Measurements from ENCODE around the gene TMPRSS11D. TPM values are rescaled to one million over a fixed set of nuclear protein-coding genes. Genes with fewer than 3 reads are reported as not detected.
A peak's percentile ranks its signal among the peaks of the same experiment; 100 is the strongest.

TMPRSS11D gene
- total and polyA plus RNA-seq, 2 experiments from 2014 or later: not detected

DNA sequence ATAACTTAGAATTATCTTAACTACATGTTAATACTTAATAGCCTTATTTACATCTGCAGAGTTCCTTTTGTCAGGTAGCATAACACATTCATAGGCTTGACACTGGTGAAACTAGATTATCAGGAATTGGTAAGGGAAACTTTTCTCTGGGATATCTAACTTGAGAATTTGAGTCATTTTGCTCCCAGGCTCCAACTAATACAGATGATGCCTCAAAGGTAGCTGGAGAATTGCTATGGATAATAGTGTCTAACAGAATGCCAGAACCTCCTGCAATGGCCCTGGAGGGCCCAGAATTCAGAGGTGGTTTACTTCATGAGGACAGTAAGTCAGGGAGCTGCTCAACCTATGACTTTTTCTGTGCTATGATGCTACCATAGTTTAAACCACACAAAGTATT lies 13.9 kb upstream of the TMPRSS11D start:
- no peak overlapping the region for H3K9ac ChIP-seq
- H3K79me2 ChIP-seq (ENCODE audit: insufficient read depth): no peaks in the 10 kb centered on the region
- TF ChIP-seq EZH2 (IDR thresholded peaks at IDR 0.05; ENCODE audit: insufficient read depth, poor library complexity, severe bottlenecking): no peak
- no peak for TF ChIP-seq EZH2phosphoT487 (IDR thresholded peaks at IDR 0.05; ENCODE audit: insufficient read depth, low read depth)
- H2AFZ ChIP-seq: no peak overlapping the region
- no peak overlapping the region for H3K4me2 ChIP-seq (ENCODE audit: unreplicated experiment)
- no peaks in the 10 kb centered on the region for H4K20me1 ChIP-seq (ENCODE audit: insufficient read depth)
- no peak overlapping the region for H3K4me3 ChIP-seq
- no peaks in the 10 kb centered on the region for H3K9me2 ChIP-seq (ENCODE audit: insufficient read depth)
- no peak for DNase-seq
- H3K9me3 ChIP-seq (ENCODE audit: low read depth): no peaks in the 10 kb centered on the region
- no peaks in the 10 kb centered on the region for H3K4me1 ChIP-seq (ENCODE audit: insufficient read depth)
- H3F3A ChIP-seq (ENCODE audit: insufficient read depth): no peaks in the 10 kb centered on the region
- no peaks in the 10 kb centered on the region for H3K27me3 ChIP-seq (replicated peaks; ENCODE audit: insufficient read depth)
- no peaks in the 10 kb centered on the region for H3K36me3 ChIP-seq (ENCODE audit: low read depth)
- in situ Hi-C loops (cut with MboI): loop anchor here (25.0 kb wide), 1 partner anchor 465 kb away; the partner anchor contains the start of gene YTHDC1
- no peak overlapping the region for H3K27ac ChIP-seq

DNA sequence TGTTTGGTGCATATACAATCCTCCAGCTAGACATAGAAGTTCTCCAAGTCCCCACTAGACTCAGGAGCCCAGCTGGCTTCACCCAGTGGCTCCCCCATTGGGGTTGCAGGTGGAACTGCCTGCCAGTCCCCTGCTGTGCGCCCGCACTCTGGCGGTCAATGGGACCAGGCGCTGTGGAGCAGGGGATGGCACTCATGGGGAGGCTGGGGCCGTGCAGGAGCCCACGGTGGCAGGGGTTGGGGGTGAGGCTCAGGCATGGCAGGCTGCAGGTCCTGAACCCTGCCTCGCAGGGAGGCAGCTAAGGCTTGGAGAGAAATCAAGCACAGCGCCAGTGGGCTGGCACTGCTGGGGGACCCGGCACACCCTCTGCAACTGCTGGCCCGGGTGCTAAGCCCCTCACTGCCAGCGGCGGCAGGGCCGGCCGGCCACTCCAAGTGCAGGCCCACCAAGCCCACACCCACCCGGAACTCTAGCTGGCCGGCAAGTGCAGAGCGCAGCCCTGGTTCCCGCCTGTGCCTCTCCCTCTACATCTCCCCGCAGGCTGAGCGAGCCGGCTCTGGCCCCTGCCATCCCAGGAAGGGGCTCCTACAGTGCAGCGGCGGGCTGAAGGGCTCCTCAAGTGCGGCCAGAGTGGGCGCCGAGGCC lies 12.7 kb upstream of the TMPRSS11D start:
- H3K9ac ChIP-seq: no peak overlapping the region
- no peaks in the 10 kb centered on the region for H3K4me1 ChIP-seq (ENCODE audit: insufficient read depth)
- H3K4me3 ChIP-seq: no peak overlapping the region
- no peak overlapping the region for H3K4me2 ChIP-seq (ENCODE audit: unreplicated experiment)
- no peak for TF ChIP-seq EZH2phosphoT487 (IDR thresholded peaks at IDR 0.05; ENCODE audit: insufficient read depth, low read depth)
- no peak for TF ChIP-seq EZH2 (IDR thresholded peaks at IDR 0.05; ENCODE audit: insufficient read depth, poor library complexity, severe bottlenecking)
- DNase-seq: no peak
- no peaks in the 10 kb centered on the region for H3K9me2 ChIP-seq (ENCODE audit: insufficient read depth)
- no peaks in the 10 kb centered on the region for H3K36me3 ChIP-seq (ENCODE audit: low read depth)
- no peaks in the 10 kb centered on the region for H3K27me3 ChIP-seq (replicated peaks; ENCODE audit: insufficient read depth)
- H3K9me3 ChIP-seq (ENCODE audit: low read depth): no peaks in the 10 kb centered on the region
- H3K79me2 ChIP-seq (ENCODE audit: insufficient read depth): no peaks in the 10 kb centered on the region
- WGBS, 2 experiments (ENCODE audit: low coverage in 1 of 2, low lambda C conversion rate in 2 of 2, missing lambda C conversion rate in 2 of 2): 91 to 92% methylated on average over 26 of the region's 26 CpGs
- in situ Hi-C loops (cut with MboI): loop anchor here (25.0 kb wide), 1 partner anchor 466 kb away; the partner anchor contains the start of gene YTHDC1
- H4K20me1 ChIP-seq (ENCODE audit: insufficient read depth): no peaks in the 10 kb centered on the region
- no peak overlapping the region for H3K27ac ChIP-seq
- no peaks in the 10 kb centered on the region for H3F3A ChIP-seq (ENCODE audit: insufficient read depth)
- H2AFZ ChIP-seq: no peak overlapping the region

DNA sequence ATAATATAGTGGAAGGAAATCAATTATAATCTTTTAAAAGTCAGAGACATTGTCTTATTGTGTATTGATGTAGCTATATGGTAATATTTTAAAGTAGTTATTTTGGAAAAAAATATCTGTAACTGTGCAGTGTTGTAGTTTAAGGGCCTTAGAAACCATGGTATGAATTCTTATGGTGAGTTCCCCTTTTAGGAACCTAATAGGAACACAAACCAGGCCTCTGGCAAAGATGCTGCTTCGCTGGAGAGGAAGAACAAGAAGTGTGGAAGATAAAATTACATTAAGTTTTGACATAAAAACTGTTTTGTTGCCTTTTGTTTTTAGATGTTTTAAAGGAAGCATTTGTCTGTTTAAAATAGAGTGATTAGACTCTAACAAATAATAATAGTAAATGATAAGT lies 10.9 kb upstream of the TMPRSS11D start:
- TF ChIP-seq EZH2phosphoT487 (IDR thresholded peaks at IDR 0.05; ENCODE audit: insufficient read depth, low read depth) (no peak), EZH2 (IDR thresholded peaks at IDR 0.05; ENCODE audit: insufficient read depth, poor library complexity, severe bottlenecking) (no peak)
- Histone ChIP-seq H3K27me3 (replicated peaks; ENCODE audit: insufficient read depth) (no peaks in the 10 kb centered on the region), H4K20me1 (ENCODE audit: insufficient read depth) (no peaks in the 10 kb centered on the region), H3K4me1 (ENCODE audit: insufficient read depth) (no peaks in the 10 kb centered on the region), H3F3A (ENCODE audit: insufficient read depth) (no peaks in the 10 kb centered on the region), H3K36me3 (ENCODE audit: low read depth) (no peaks in the 10 kb centered on the region), H3K79me2 (ENCODE audit: insufficient read depth) (no peaks in the 10 kb centered on the region), H3K4me3 (no peak overlapping the region), H3K9ac (no peak overlapping the region), H3K4me2 (ENCODE audit: unreplicated experiment) (no peak overlapping the region), H3K27ac (no peak overlapping the region), H3K9me2 (ENCODE audit: insufficient read depth) (no peaks in the 10 kb centered on the region), H2AFZ (no peak overlapping the region), H3K9me3 (ENCODE audit: low read depth) (no peaks in the 10 kb centered on the region)
- 89 to 96% methylated on average over 1 of the region's 1 CpG for WGBS, 2 experiments (ENCODE audit: low coverage in 1 of 2, low lambda C conversion rate in 2 of 2, missing lambda C conversion rate in 2 of 2)
- in situ Hi-C loops (cut with MboI): loop anchor here (25.0 kb wide), 1 partner anchor 468 kb away; the partner anchor contains the start of gene YTHDC1
- DNase-seq: no peak

DNA sequence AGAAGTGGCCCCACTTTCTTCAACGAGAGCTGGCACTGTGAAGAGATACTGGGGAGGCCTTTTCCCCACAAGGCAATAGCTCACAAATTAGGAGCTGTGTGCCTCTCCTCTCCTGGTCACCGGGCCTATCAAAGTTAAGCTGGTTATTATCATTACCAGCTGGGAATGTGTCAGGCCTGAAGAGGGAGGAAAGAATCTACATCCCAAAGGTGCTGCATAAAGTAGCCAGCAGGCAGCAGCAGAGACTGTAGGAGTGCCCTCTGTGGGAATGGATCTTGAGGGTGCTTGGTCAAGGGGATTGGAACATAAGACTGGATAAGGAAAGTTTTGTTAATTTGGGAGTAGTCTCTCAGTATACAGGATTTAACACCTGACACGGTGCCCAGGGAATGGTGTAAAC lies 9.1 kb upstream of the TMPRSS11D start:
- Histone ChIP-seq H3K4me3 (no peak overlapping the region), H3K27ac (no peak overlapping the region), H3K4me1 (ENCODE audit: insufficient read depth) (no peaks in the 10 kb centered on the region), H3K36me3 (ENCODE audit: low read depth) (no peaks in the 10 kb centered on the region), H3K9ac (no peak overlapping the region), H2AFZ (no peak overlapping the region), H3K9me3 (ENCODE audit: low read depth) (no peaks in the 10 kb centered on the region), H3K27me3 (replicated peaks; ENCODE audit: insufficient read depth) (no peaks in the 10 kb centered on the region), H4K20me1 (ENCODE audit: insufficient read depth) (no peaks in the 10 kb centered on the region), H3K79me2 (ENCODE audit: insufficient read depth) (no peaks in the 10 kb centered on the region), H3K9me2 (ENCODE audit: insufficient read depth) (no peaks in the 10 kb centered on the region), H3K4me2 (ENCODE audit: unreplicated experiment) (no peak overlapping the region), H3F3A (ENCODE audit: insufficient read depth) (no peaks in the 10 kb centered on the region)
- 33 to 43% methylated on average over 3 of the region's 3 CpGs for WGBS, 2 experiments (ENCODE audit: low coverage in 1 of 2, low lambda C conversion rate in 2 of 2, missing lambda C conversion rate in 2 of 2)
- peak; percentile 38 for DNase-seq
- no peak for TF ChIP-seq EZH2phosphoT487 (IDR thresholded peaks at IDR 0.05; ENCODE audit: insufficient read depth, low read depth)
- no peak for TF ChIP-seq EZH2 (IDR thresholded peaks at IDR 0.05; ENCODE audit: insufficient read depth, poor library complexity, severe bottlenecking)
- in situ Hi-C loops (cut with MboI): loop anchor here (25.0 kb wide), 1 partner anchor 469 kb away; the partner anchor contains the start of gene YTHDC1
